C4-2B (cell line): ENCODE measurements around the gene SWI5.
"Not testable (repeated sequence)": the region's sequence is repeated elsewhere in the genome, so short reads cannot be mapped to it uniquely, and the experiment has no call there.

Experiments used
- H3K27ac ChIP-seq: fragments of 450-650 bp; 2 replicates; pipeline ENCODE4 v1.5.1; 2017
- CTCF ChIP-seq: fragments of 450-650 bp; conservative IDR thresholded peaks from 2 replicates; pipeline ENCODE4 v1.5.1; 2017; ENCODE audit warnings: mild to moderate bottlenecking
- ZFX ChIP-seq: fragments of 450-650 bp; IDR thresholded peaks from 2 replicates; pipeline ENCODE4 v1.6.1; 2017

The SWI5 gene

GRCh38 chr9:128275198-128276007 lies 673 bp upstream of the SWI5 start, which contains the start of gene GOLGA2:
TSS of gene GOLGA2 (minus strand) at chr9:128276007. CDS start at chr9:128275976, 31 bp downstream.
- TF ChIP-seq CTCF = no peak
- peak within 1 kb of the TSS; percentile 88 for H3K27ac ChIP-seq

GRCh38 chr9:128276574-128277270 lies 646 bp downstream of the SWI5 start:
- TF ChIP-seq CTCF (no peak), ZFX (no peak)
- peak overlapping the region; percentile 88 for H3K27ac ChIP-seq

GRCh38 chr9:128279088-128280073 lies 3.3 kb downstream of the SWI5 start:
- H3K27ac ChIP-seq = not testable (repeated sequence)

GRCh38 chr9:128280084-128280622 lies 4.1 kb downstream of the SWI5 start:
- no peak for TF ChIP-seq CTCF
- no peak for TF ChIP-seq ZFX

GRCh38 chr9:128282500-128282899 lies 6.4 kb downstream of the SWI5 start:
- TF ChIP-seq ZFX = no peak
- no peak for TF ChIP-seq CTCF
- no peak overlapping the region for H3K27ac ChIP-seq

More at GRCh38 chr9:128280084-128280622, 4.1 kb downstream of the SWI5 start:
- no peak overlapping the region for H3K27ac ChIP-seq

- H3K27ac ChIP-seq = no peak overlapping the region
- TF ChIP-seq ZFX (no peak), CTCF (no peak)
These were observed 9.1 kb downstream of the SWI5 start for GRCh38 chr9:128285033-128285784.

GRCh38 chr9:128286440-128286839 lies 10.4 kb downstream of the SWI5 start:
- H3K27ac ChIP-seq = no peak overlapping the region
- no peak for TF ChIP-seq ZFX
- TF ChIP-seq CTCF = no peak
